Measurements from ENCODE around the gene KANK3. TPM values are rescaled to one million over a fixed set of nuclear protein-coding genes. Genes with fewer than 3 reads are reported as not detected.

Gene KANK3
- total and polyA plus RNA-seq, 10 of the 15 experiments (the other 5 are each of a cell fraction or from before 2014, with no cell fraction given), result 0.03 to 0.93 (median 0.22) TPM; not detected in 1

- TF ChIP-seq BCL11A (IDR thresholded peaks at IDR 0.05; ENCODE audit: low read depth, low read length) (no peak), IRF3 (IDR thresholded peaks at IDR 0.05) (peak; percentile 84), SP1 (IDR thresholded peaks at IDR 0.05; ENCODE audit: low read depth, low read length) (peak; percentile 95), PBX3 (IDR thresholded peaks at IDR 0.05; ENCODE audit: insufficient replicate concordance, low read depth, low read length) (peak; percentile 98)
Measured at GRCh38 chr19:8342684-8343482, at the start of gene KANK3 (continued).

GRCh38 chr19:8392017-8392591 is 49.0 kb upstream of the KANK3 start:
- no peaks in the 10 kb centered on the region; the same call in 2 of the 3 replicates for H3K9me3 ChIP-seq (replicated peaks; ENCODE audit: control insufficient read depth, insufficient read depth, low read length)
- H2AFZ ChIP-seq (ENCODE audit: control insufficient read depth, low read depth, low read length), result no peak overlapping the region
- peaks cover 35% of the 10 kb centered on the region for H3K79me2 ChIP-seq (ENCODE audit: control insufficient read depth, insufficient read depth, low read length)
- no peak overlapping the region for H3K9ac ChIP-seq (ENCODE audit: control insufficient read depth, insufficient read depth, low read length)
- RAD21 ChIA-PET (ENCODE audit: unreplicated experiment), result no interaction called here
- H3K4me2 ChIP-seq (ENCODE audit: control insufficient read depth, insufficient read depth), result peak overlapping the region; percentile 93; the same call in 1 of the 2 replicates
- no peak for FAIRE-seq
- in situ Hi-C loops (cut with MboI), result no loop called here
- POLR2A ChIA-PET, result interaction anchor here (0.7 to 3.0 kb wide), 2 partner anchors 26 to 121 kb away, joined by 4 to 11 read pairs; partner anchors contain the start of gene ZNF414
- SMC1A ChIA-PET (ENCODE audit: uncharacterized antibody, unreplicated experiment), result no interaction called here
- H3K4me1 ChIP-seq (ENCODE audit: control insufficient read depth, insufficient read depth, low read length), result peaks cover 15% of the 10 kb centered on the region
- no peak for DNase-seq (ENCODE audit: low read depth, low spot score)
- ATAC-seq, result no peak
- peaks cover 0 to 3% of the 10 kb centered on the region in 2 experiments; a peak in 1 of 4 replicates for H3K36me3 ChIP-seq (ENCODE audit: control insufficient read depth in 2 of 2, insufficient read depth in 2 of 2, low read length in 1 of 2)
- CTCF ChIA-PET, result interaction anchor here (1.2 to 1.4 kb wide), 4 partner anchors 21 to 187 kb away, joined by 3 to 5 read pairs (median 4); partner anchors contain the start of gene MARCHF2
- no peaks in the 10 kb centered on the region for H3K27me3 ChIP-seq (replicated peaks in 1 of 2; ENCODE audit: control insufficient read depth in 2 of 2, insufficient read depth in 2 of 2, low read length in 1 of 2)
- WGBS (ENCODE audit: insufficient coverage, insufficient replicate concordance, low lambda C conversion rate, missing lambda C conversion rate), result 78% methylated on average over 11 of the region's 11 CpGs
- no peak overlapping the region for H3K27ac ChIP-seq (ENCODE audit: control insufficient read depth, insufficient read depth)
- no TSS peak for BruUV-seq (replicated peaks)
- no peak overlapping the region for H3K4me3 ChIP-seq
- intact Hi-C loops (cut with micrococcal nuclease; ENCODE audit: unreplicated experiment), result no loop called here
- peaks cover 5% of the 10 kb centered on the region for H4K20me1 ChIP-seq (ENCODE audit: control insufficient read depth, insufficient read depth)
- TF ChIP-seq EGR1 (IDR thresholded peaks at IDR 0.05; ENCODE audit: borderline replicate concordance in 1 of 2, low read depth in 2 of 2, low read length in 2 of 2) (no peak), IRF3 (IDR thresholded peaks at IDR 0.05) (no peak), NR2F1 (conservative IDR thresholded peaks at IDR 0.05) (no peak), SIX5 (IDR thresholded peaks at IDR 0.05; ENCODE audit: low read depth, low read length, severe bottlenecking) (no peak), IRF5 (IDR thresholded peaks at IDR 0.05; ENCODE audit: borderline replicate concordance) (no peak), YY1 (IDR thresholded peaks at IDR 0.05; ENCODE audit: low read depth, low read length) (no peak), ZNF274 (IDR thresholded peaks at IDR 0.05; ENCODE audit: insufficient read depth, insufficient read length) (no peak), ZZZ3 (IDR thresholded peaks at IDR 0.05; ENCODE audit: control insufficient read depth, insufficient read length, low read depth) (no peak), TAF1 (IDR thresholded peaks at IDR 0.05; ENCODE audit: borderline replicate concordance, low read depth, low read length) (no peak), RB1 (IDR thresholded peaks at IDR 0.05; ENCODE audit: borderline replicate concordance) (no peak), GATAD2B (conservative IDR thresholded peaks at IDR 0.05; ENCODE audit: low read depth) (no peak), BACH1 (IDR thresholded peaks at IDR 0.05; ENCODE audit: borderline replicate concordance) (no peak), NR2C2 (IDR thresholded peaks at IDR 0.05; ENCODE audit: borderline replicate concordance, control insufficient read depth, insufficient read length, low read depth) (no peak), NR2C1 (IDR thresholded peaks at IDR 0.05) (no peak)

Data from GM12878 (cell line).